NCI-H1930 (cell line): ENCODE results near the gene GDAP2.

ENCODE experiments used
- DNase-seq, 2 experiments: peaks; one replicate each; lab custom pipeline; 2025; lab: John Stamatoyannopoulos, UW

GDAP2 gene

GRCh38 chr1:117842408-117843170 is 86.8 kb downstream of the GDAP2 start:
- no peak for DNase-seq

GRCh38 chr1:117841117-117841650 is 88.2 kb downstream of the GDAP2 start:
- DNase-seq, result no peak

- DNase-seq, result no peak
Observed at GRCh38 chr1:117838911-117839310, 90.5 kb downstream of the GDAP2 start.

GRCh38 chr1:117836069-117836468 is 93.4 kb downstream of the GDAP2 start:
- no peak for DNase-seq

- DNase-seq, result no peak
Observed at GRCh38 chr1:117834416-117834815, 95.0 kb downstream of the GDAP2 start.

GRCh38 chr1:117832453-117832852 is 97.0 kb downstream of the GDAP2 start:
- DNase-seq, result no peak

- DNase-seq, result no peak
Observed at GRCh38 chr1:117830222-117830621, 99.2 kb downstream of the GDAP2 start.

GRCh38 chr1:117828201-117828600 is 101.2 kb downstream of the GDAP2 start:
- DNase-seq, result no peak

- DNase-seq, result no peak
Observed at GRCh38 chr1:117826540-117827078, 102.8 kb downstream of the GDAP2 start.

GRCh38 chr1:117826119-117826518 is 103.3 kb downstream of the GDAP2 start:
- DNase-seq, result no peak

- DNase-seq, result no peak
Observed at GRCh38 chr1:117825414-117825813, 104.0 kb downstream of the GDAP2 start.

- no peak for DNase-seq
Observed at GRCh38 chr1:117824616-117825015, 104.8 kb downstream of the GDAP2 start.

- DNase-seq, result no peak
Observed at GRCh38 chr1:117821774-117822482, 107.5 kb downstream of the GDAP2 start.

- no peak for DNase-seq
Observed at GRCh38 chr1:117821382-117821755, 108.1 kb downstream of the GDAP2 start.

- DNase-seq, result no peak
Observed at GRCh38 chr1:117820694-117821381, 108.6 kb downstream of the GDAP2 start.

GRCh38 chr1:117820096-117820495 is 109.3 kb downstream of the GDAP2 start:
- DNase-seq, result no peak

GRCh38 chr1:117819301-117819700 is 110.1 kb downstream of the GDAP2 start:
- DNase-seq, result no peak

- DNase-seq, result no peak
Observed at GRCh38 chr1:117818456-117818855, 111.0 kb downstream of the GDAP2 start.

GRCh38 chr1:117817629-117818028 is 111.8 kb downstream of the GDAP2 start:
- DNase-seq, result no peak

- DNase-seq, result no peak
Observed at GRCh38 chr1:117815926-117816325, 113.5 kb downstream of the GDAP2 start.

- no peak for DNase-seq
Observed at GRCh38 chr1:117814856-117815797, 114.3 kb downstream of the GDAP2 start.
